Endothelial cell of umbilical vein (primary cell): ENCODE measurements around the gene TMCO2. TPM values are rescaled to one million over a fixed set of nuclear protein-coding genes. Genes with fewer than 3 reads are reported as not detected.

Experiments used
- BruUV-seq: library from RNA; stranded (reverse); fragments of 400-500 nt; replicated peaks from 2 replicates; lab custom pipeline; 2021; lab: Mats Ljungman, UMichigan
- CTCF ChIA-PET: fragments of 300-600, 350-600 bp; sonication (Branson Sonifier 250); formaldehyde crosslinking; loops from one replicate; lab custom pipeline; 2021; ENCODE audit warnings: antibody characterized with exemption, inconsistent platforms; lab: Charles Lee
- POLR2A ChIA-PET: fragments of 300-600, 350-600 bp; sonication (Branson Sonifier 250); formaldehyde crosslinking; loops from one replicate; lab custom pipeline; 2021; ENCODE audit warnings: antibody characterized with exemption, inconsistent platforms; lab: Charles Lee
- DNase-seq: peaks from one replicate; pipeline ENCODE4 v3.0.0-alpha.2; 2011; ENCODE audit warnings: low read depth, low spot score
- FAIRE-seq: peaks from 2 replicates; lab custom pipeline; 2011; peaks lifted over from hg19 to GRCh38; lab: Jason Lieb, UNC
- H2AFZ ChIP-seq: 2 replicates; pipeline ENCODE4 v1.6.0; 2012; ENCODE audit warnings: low read depth, low read length, control low read depth, inconsistent platforms
- H3K27ac ChIP-seq: 2 replicates; pipeline ENCODE4 v1.5.1; 2011; ENCODE audit warnings: low read depth, mild to moderate bottlenecking, control low read depth, low read length, moderate library complexity; ENCODE audit not compliant: insufficient read depth
- H3K27me3 ChIP-seq, 2 experiments: 2 replicates each; pipeline versions ENCODE4 v1.6.0 to v1.6.1; 2011; ENCODE audit warnings: low read length in 2 of 2, mixed read lengths in 1 of 2; ENCODE audit not compliant: control insufficient read depth in 2 of 2, insufficient read depth in 2 of 2
- H3K36me3 ChIP-seq, 2 experiments: 2 replicates in 1 of 2; 3 replicates in 1 of 2; pipeline ENCODE4 v1.5.1; 2011; ENCODE audit warnings: low read length in 2 of 2, mild to moderate bottlenecking in 1 of 2, moderate library complexity in 1 of 2; ENCODE audit not compliant: control insufficient read depth in 2 of 2, insufficient read depth in 2 of 2; ENCODE audit errors: extremely low read depth in 1 of 2
- H3K4me1 ChIP-seq: 3 replicates; pipeline ENCODE4 v1.5.1; 2011; ENCODE audit warnings: mild to moderate bottlenecking, low read length; ENCODE audit not compliant: control insufficient read depth, insufficient read depth; ENCODE audit errors: extremely low read depth
- H3K4me2 ChIP-seq: 2 replicates; pipeline ENCODE4 v1.6.1; 2011; ENCODE audit warnings: low read length, control low read depth, mixed read lengths; ENCODE audit not compliant: insufficient read depth
- H3K4me3 ChIP-seq, 3 experiments: fragments of 200-600 bp in 1 of 3; sonication (generic), shearing (Covaris generic) in 1 of 3; replicated peaks in 1 of 3; 2 replicates each; pipeline ENCODE4 v1.5.1; 2011 to 2016; ENCODE audit warnings: control low read depth in 3 of 3, low read length in 3 of 3, mild to moderate bottlenecking in 2 of 3, inconsistent platforms in 1 of 3, low read depth in 1 of 3, moderate library complexity in 1 of 3; ENCODE audit not compliant: insufficient read depth in 1 of 3
- H3K79me2 ChIP-seq: 2 replicates; pipeline ENCODE4 v1.6.0; 2012; ENCODE audit warnings: low read length, inconsistent platforms; ENCODE audit not compliant: control insufficient read depth, insufficient read depth
- H3K9ac ChIP-seq: replicated peaks from 2 replicates; pipeline ENCODE3; 2011; ENCODE audit warnings: low read length, control low read depth; ENCODE audit not compliant: insufficient read depth; ENCODE audit errors: extremely low read depth
- H3K9me1 ChIP-seq: replicated peaks from 3 replicates; pipeline ENCODE4 v1.6.0; 2011; ENCODE audit warnings: mild to moderate bottlenecking, low read length; ENCODE audit not compliant: control insufficient read depth, insufficient read depth; ENCODE audit errors: extremely low read depth
- H3K9me3 ChIP-seq: replicated peaks from 2 replicates; pipeline ENCODE4 v1.5.1; 2012; ENCODE audit warnings: low read length, inconsistent platforms; ENCODE audit not compliant: control insufficient read depth, insufficient read depth
- H4K20me1 ChIP-seq: replicated peaks from 2 replicates; pipeline ENCODE3; 2011; ENCODE audit warnings: mild to moderate bottlenecking, low read length; ENCODE audit not compliant: control insufficient read depth, insufficient read depth; ENCODE audit errors: extremely low read depth
- EZH2 ChIP-seq: IDR thresholded peaks from 2 replicates; pipeline ENCODE4 v1.6.1; 2012; ENCODE audit warnings: borderline replicate concordance, low read depth, mild to moderate bottlenecking, moderate library complexity, low read length, inconsistent platforms; ENCODE audit not compliant: severe bottlenecking
- FOS ChIP-seq: IDR thresholded peaks from 2 replicates; pipeline ENCODE4 v1.6.1; 2011; ENCODE audit warnings: mild to moderate bottlenecking, low read length, moderate library complexity, borderline replicate concordance; ENCODE audit not compliant: insufficient read depth
- GATA2 ChIP-seq: IDR thresholded peaks from 2 replicates; pipeline ENCODE4 v1.7.0; 2011; ENCODE audit warnings: low read depth, mild to moderate bottlenecking, moderate library complexity, mixed read lengths, low read length; ENCODE audit not compliant: insufficient read length, insufficient read depth
- JUN ChIP-seq: IDR thresholded peaks from 2 replicates; pipeline ENCODE4 v1.6.1; 2011; ENCODE audit warnings: borderline replicate concordance, low read depth; ENCODE audit not compliant: insufficient read length, insufficient read depth
- MYC ChIP-seq: IDR thresholded peaks from one replicate; pipeline ENCODE4 v1.6.1; 2011; ENCODE audit warnings: mild to moderate bottlenecking, low read depth, low read length
- POLR2A ChIP-seq: IDR thresholded peaks from 2 replicates; pipeline ENCODE4 v1.6.1; 2012; ENCODE audit warnings: low read depth, mild to moderate bottlenecking, control low read depth, low read length
- POLR2AphosphoS5 ChIP-seq: IDR thresholded peaks from 2 replicates; pipeline ENCODE4 v1.6.1; 2012; ENCODE audit warnings: low read depth, mild to moderate bottlenecking, control low read depth, low read length, moderate library complexity; ENCODE audit not compliant: insufficient read depth
- dilution Hi-C: fragments of 300-500 bp; cut with MboI; formaldehyde crosslinking; loops from one replicate; pipeline ENCODE4 v1.15.0; 2019; ENCODE audit warnings: low sequenced_read_pairs; ENCODE audit not compliant: extremely low pct_ligation_motif_present
- intact Hi-C: fragments of 100-400 bp; cut with micrococcal nuclease; formaldehyde crosslinking; loops from one replicate; pipeline ENCODE4 v1.10.0; 2022
- polyA plus RNA-seq, 4 experiments: library from polyadenylated mRNA; depleted of rRNA in 3 of 4; stranded (reverse) in 3 of 4; unstranded in 1 of 4; fragments of >200 nt; gene quantifications; 2 replicates each; pipeline versions ENCODE4 v1.2.1 to v1.2.3, GENCODE V29; 2011 to 2012; ENCODE audit warnings: missing spikeins in 1 of 4
- total RNA-seq: library from RNA; stranded (reverse); gene quantifications from 2 replicates; pipeline ENCODE4 v1.2.3, GENCODE V29; 2021
- TF ChIP-seq, protein P1 (sequence below), 2 donors: IDR thresholded peaks; 1 replicate in 1 of 2; 2 replicates in 1 of 2; pipeline ENCODE4 v1.5.1; 2011; ENCODE audit warnings: low read length in 2 of 2, mild to moderate bottlenecking in 2 of 2, moderate library complexity in 2 of 2, control low read depth in 1 of 2, inconsistent platforms in 1 of 2, low read depth in 1 of 2; ENCODE audit not compliant: insufficient read depth in 1 of 2; ENCODE audit errors: extremely low read depth in 1 of 2
- TF ChIP-seq, protein P2 (sequence below): IDR thresholded peaks from 2 replicates; pipeline ENCODE4 v1.6.1; 2011; ENCODE audit not compliant: insufficient read depth, insufficient read length

The TMCO2 gene
- total and polyA plus RNA-seq, 2 donors (not counting 3 experiments of a cell fraction or from before 2014, with no cell fraction given): not detected

DNA sequence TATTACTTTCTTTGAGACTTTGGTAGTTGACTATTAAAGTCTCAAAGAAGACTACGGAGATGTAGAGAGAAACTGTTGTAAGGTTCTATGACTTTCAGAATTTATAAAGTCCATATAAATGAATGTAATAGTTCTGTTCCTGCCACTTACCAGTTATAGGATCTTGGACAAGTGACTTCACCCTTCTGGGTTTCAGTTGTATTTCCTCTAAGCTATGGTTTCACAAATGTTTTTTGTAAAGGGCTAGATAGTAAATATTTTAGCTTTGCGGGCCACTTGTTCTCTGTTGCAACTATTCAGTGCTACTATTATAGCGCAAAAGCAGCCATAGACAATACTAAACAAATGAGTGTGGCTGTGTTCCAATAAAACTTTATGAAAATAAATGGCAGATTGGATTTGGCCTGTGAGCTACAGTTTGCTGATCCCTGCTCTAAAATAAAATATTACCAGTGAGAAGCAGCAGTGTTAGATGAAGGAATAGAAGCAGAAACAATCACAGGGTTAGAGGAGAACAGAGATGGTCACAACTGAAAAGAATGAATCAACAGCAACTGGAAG lies 25.0 kb downstream of the TMCO2 start:
- CTCF ChIA-PET: interaction anchor here (0.6 to 1.9 kb wide), 3 partner anchors 66 to 1610 kb away, joined by 3 to 5 read pairs (median 4); no protein-coding TSS in a partner anchor
- Histone ChIP-seq H3K9me1 (no peaks in the 10 kb centered on the region), H3K79me2 (peaks cover 1% of the 10 kb centered on the region), H3K4me3 (no peak overlapping the region), H3K4me2 (no peak overlapping the region), H2AFZ (no peak overlapping the region), H3K9me3 (no peaks in the 10 kb centered on the region), H3K9ac (no peak overlapping the region), H4K20me1 (no peaks in the 10 kb centered on the region), H3K27me3 (no peaks in the 10 kb centered on the region), H3K4me1 (no peaks in the 10 kb centered on the region), H3K36me3 (peaks cover 17 to 24% of the 10 kb centered on the region in 2 experiments), H3K27ac (no peak overlapping the region)
- intact Hi-C loops (no loop called here), dilution Hi-C loops (no loop called here)
- FAIRE-seq (no peak), DNase-seq (no peak)
- BruUV-seq: no TSS peak
- POLR2A ChIA-PET: interaction anchor here (0.7 kb wide), 1 partner anchor 183 kb away, joined by 3 read pairs; no protein-coding TSS in a partner anchor
- TF ChIP-seq, protein P1, sequence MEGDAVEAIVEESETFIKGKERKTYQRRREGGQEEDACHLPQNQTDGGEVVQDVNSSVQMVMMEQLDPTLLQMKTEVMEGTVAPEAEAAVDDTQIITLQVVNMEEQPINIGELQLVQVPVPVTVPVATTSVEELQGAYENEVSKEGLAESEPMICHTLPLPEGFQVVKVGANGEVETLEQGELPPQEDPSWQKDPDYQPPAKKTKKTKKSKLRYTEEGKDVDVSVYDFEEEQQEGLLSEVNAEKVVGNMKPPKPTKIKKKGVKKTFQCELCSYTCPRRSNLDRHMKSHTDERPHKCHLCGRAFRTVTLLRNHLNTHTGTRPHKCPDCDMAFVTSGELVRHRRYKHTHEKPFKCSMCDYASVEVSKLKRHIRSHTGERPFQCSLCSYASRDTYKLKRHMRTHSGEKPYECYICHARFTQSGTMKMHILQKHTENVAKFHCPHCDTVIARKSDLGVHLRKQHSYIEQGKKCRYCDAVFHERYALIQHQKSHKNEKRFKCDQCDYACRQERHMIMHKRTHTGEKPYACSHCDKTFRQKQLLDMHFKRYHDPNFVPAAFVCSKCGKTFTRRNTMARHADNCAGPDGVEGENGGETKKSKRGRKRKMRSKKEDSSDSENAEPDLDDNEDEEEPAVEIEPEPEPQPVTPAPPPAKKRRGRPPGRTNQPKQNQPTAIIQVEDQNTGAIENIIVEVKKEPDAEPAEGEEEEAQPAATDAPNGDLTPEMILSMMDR (IDR thresholded peaks at IDR 0.05; ENCODE audit: extremely low read depth in 1 of 2, insufficient read depth in 1 of 2, low read depth in 1 of 2, low read length in 2 of 2): no peak
- TF ChIP-seq POLR2AphosphoS5 (no peak), MYC (no peak), JUN (no peak), GATA2 (no peak), FOS (no peak), EZH2 (no peak), POLR2A (no peak)
- TF ChIP-seq, protein P2, sequence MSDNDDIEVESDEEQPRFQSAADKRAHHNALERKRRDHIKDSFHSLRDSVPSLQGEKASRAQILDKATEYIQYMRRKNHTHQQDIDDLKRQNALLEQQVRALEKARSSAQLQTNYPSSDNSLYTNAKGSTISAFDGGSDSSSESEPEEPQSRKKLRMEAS: no peak
